D341Med (cell line): ENCODE measurements around the gene C2orf80.
"Not testable (repeated sequence)": the region's sequence is repeated elsewhere in the genome, so short reads cannot be mapped to it uniquely, and the experiment has no call there.

ENCODE experiments used
- DNase-seq: peaks from one replicate; pipeline ENCODE4 v3.0.0; 2012; ENCODE audit warnings: low spot score

The C2orf80 gene

DNA sequence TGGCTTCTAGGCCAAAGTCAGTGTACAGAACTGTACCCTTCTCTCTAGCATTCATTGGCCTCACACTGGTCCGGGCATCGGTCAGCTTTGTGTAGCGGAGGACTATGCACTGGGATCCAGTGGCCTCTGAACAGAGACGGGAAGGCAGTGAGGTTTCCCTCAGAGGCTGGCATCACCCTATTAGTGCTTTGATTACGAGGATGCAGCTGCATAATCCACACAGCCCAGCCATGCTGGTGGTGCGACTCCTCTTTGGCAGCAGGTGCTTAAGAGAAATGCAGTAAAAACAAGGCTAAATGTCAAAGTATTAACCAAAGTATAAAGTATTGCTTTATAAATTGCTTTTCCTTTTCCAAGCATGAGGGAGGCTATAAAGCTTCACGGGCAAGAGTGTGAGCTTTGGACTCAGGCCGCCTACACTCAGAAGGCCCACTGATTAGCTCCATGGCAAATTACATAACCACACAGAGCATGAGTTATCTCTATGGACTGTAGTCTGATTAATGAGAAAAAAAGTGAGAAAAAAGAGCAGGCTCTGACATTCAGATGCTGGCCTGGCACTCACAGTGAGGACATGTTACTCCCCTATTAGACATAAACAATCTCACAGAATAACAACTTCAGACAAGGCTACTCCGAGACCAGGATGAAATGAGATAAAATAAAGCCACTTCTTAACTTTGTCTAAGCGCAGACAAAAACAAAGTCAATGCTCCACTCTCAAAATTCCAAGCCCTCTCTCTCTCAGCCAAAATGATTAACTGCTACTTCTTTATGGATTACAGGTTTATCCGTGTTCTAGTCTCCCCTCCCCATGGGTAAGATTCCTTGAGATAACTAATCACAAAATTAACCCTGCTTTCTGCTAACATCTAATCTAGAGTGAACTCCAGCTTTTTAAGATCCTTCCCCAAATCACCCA lies 53.8 kb downstream of the C2orf80 start:
- no peak for DNase-seq

DNA sequence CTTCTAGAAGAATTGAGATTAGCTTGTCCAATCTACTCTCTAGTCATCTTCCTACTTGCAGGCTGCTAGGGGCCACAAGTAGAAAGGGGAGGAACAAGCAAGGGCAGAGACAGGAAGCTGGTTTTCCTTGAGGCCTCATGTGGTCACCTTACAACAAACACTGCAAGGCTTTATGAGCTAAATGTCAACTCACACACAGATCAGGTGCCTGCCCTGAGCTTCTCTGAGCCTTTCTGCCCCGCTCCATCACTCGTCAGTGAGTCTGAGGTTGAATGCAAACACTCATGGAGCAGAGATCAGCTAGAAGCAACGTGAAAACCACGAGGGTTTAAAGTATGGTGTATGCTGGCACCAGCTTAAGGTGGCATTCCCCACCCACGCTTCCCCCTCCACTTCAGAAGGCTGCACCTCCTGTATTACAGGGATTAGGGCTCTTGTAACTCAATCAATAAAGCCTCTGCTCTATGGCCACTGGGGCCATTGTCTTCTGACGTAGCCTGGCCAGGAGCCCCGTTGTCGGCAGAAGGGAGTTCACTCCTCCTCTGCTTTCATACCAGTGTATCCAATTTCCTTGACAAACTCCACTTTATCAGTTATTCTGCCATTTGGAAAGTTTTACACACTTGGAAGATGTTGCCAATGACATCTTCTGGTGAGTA lies 54.8 kb downstream of the C2orf80 start:
- DNase-seq, result no peak

DNA sequence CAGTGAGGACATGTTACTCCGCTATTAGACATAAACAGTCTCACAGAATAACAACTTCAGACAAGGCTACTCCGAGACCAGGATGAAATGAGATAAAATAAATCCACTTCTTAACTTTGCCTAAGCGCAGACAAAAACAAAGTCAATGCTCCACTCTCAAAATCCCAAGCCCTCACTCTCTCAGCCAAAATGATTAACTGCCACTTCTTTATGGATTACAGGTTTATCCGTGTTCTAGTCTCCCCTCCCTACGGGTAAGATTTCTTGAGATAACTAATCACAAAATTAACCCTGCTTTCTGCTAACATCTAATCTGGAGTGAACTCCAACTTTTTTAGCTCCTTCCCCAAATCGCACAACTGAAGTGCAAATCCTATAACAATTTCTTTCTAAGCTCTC lies 59.1 kb downstream of the C2orf80 start:
- DNase-seq, result no peak

DNA sequence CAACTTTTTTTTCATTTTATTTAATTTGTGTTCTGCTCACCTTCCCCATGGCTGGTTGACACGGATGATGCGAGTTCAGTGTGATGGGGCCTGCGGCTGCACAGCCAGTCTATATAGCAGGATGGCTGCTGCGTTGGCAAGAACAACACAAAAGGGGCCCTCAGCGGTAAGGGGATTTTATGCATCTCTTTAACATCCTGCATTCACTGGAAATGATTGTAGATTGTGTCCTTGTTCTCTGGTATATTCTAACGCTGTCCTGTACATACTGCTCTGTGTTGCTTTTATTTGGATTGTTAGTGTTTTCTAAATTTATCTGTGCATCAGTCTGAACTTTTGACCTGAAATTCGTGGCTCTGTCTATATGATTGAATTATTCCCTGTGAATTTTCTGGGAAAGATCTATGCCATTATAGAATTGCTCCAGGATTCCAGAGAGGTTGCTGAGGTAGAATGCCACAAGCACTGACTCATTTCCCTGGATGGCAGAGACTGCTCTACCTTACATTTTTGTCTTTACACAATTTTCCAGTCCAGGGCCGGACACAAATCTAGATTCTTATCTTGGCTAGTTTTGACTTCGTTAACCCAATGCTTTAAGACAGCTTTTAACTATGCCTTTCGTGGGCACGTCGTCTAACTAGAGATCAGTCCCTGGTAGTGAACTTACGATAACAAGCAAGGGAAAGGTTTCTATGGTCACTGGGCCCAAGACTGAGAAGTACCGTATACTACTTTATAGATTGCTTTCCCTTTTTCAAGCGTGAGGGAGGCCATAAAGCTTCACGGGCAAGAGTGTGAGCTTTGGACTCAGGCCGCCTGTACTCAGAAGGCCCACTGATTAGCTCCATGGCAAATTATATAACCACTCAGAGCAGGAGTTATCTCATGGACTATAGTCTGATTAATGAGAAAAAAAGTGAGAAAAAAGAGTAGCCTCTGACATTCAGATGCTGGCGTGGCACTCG lies 59.8 kb downstream of the C2orf80 start, which contains the start of gene CRYGC:
Gene CRYGC, minus strand, starts transcription at position 85 of the 968 bp plus-strand sequence. Its CDS starts 36 bp downstream, at position 49.
- DNase-seq, result no peak

DNA sequence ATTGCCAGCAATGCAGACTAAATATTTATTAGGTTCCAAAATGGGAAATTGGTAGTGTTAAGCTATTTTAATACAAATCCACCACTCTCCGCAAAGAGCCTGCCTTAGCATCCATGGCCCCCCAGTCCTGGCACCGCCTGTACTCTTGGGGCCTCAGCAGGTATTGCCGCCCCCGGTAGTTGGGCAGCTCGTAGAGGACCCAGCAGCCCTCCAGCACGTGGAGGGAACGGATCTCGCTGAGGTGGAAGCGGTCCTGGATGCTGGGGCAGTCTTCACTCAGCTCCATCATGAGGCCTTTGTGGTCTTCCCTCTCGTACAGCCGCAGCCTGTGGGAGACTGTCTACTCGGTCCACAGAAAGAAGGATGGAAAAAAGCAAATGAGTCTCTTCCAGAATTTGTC lies 61.7 kb downstream of the C2orf80 start:
- no peak for DNase-seq

DNA sequence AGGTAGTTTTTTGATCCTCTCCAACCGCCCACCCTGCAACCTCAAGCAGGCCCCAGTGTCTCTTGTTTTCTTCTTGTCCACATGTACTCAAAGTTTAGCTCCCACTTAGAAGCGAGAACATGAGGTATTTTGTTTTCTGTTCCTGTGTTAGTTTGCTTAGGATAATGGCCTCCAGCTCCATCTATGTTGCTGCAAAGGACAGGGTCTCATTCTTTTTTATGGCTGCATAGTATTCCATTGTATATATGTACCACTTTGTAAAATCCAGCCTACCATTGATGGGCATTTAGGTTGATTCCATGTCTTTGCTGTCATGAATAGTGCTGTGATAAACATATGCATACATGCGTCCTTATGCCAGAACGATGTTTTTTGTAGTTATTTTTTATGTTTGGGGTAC lies 62.7 kb downstream of the C2orf80 start:
- no peak for DNase-seq

DNA sequence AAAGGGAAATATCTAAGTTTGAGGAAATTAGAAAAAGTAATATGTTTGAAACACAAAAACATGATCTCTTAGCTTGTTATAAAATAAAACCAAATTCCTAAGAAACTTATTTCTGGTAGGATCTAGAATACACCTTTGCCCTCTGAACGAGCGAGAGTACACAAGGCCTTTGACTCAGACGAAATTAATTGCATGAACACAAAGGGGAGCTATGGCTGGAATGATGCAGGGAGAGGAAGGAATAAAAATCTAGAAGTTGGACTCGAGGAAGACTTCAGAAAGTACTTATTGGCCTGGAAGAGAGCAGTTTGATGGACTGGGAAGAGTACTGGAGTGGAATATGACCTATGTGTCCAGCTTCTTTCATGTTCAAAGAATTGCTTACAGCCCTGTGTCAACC lies 64.6 kb downstream of the C2orf80 start:
- DNase-seq, result no peak

DNA sequence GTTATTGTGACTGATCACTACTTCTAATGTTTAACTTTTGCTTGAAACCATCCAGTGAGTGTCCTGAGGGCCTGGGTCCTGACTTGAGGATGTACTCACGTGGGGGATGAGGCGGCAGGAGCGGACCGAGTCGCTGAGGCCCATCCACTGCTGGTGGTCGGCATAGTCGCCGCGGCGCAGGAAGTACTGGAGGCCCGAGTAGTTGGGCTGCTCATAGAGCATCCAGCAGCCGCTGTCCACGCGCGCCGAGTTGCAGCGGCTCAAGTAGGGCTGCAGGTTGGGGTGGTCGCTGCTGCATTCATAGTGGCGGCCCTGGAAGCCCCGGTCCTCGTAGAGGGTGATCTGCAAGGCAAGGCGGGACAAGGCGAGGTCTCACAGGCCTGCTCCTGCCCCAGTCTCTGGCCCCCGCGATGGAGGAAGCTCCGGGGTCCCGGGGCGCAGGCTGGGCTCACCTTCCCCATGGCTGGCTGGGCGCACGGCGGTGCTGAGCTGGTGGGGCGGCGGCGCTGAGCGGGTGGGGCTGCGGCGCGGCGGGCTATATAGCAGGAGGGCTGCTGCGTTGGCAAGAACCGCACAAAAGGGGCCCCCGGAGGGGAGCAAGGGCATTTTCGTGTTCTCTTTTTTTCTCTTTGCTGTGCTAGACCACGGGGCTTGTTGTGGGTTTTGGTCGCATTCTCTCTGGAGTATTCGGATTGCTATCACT lies 65.7 kb downstream of the C2orf80 start, which contains the start of gene CRYGD:
Gene CRYGD, minus strand, starts transcription at position 512 of the 703 bp plus-strand sequence. Its CDS starts 51 bp downstream, at position 461.
- DNase-seq, result not testable (repeated sequence)

DNA sequence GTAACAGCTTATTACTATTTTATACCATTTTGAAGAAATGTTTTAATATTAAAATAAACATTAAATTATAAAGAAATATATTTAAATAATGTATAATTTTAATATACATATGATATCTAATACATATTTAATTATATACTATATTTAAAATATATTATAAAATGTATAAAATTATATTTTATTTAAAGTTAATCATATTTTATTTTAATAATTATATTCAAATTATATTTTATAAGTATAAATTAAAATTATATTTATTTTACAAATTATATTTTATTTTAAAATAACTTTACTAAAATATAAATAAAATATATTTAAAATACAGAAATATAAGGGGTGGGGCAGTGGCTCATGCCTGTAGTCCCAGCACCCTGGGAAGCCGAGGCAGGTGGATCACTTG lies 67.6 kb downstream of the C2orf80 start:
- no peak for DNase-seq

DNA sequence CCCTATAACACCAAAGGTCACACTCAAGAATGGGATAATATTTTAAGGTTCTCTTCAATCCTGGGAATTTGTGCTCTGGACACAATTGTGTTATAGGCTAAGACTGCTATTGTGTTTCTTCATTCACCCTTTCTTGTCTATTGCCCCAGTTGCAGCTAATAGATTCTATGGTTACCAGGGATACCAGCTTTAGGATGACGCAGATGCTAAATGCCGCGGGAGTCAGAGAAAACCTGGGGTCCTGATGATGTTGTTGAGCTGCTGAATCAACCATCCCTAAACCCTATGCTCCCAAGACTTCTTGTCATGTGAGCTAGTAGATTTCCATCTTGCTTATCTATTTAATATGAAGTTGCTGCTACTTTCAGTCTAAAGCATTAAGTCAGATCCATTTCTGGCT lies 70.9 kb downstream of the C2orf80 start:
- no peak for DNase-seq

DNA sequence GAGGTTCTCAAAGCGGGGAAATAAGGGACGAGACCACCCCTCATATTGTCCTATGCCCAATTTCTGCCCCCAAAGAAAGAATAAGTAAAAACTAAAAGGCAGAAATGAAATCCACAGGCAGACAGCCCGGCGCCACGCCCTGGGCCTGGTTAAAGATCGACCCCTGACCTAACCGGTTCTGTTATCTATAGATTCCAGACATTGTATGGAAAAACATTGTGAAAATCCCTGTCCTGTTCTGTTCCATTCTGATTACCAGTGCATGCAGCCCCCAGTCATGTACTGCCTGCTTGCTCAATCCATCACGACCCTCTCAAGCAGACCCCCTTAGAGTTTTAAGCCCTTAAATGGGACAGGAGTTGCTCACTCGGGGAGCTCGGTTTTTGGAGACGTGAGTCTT lies 72.4 kb downstream of the C2orf80 start:
- DNase-seq, result not testable (repeated sequence)
